HG03135 (cell line): ENCODE data around the gene PRR20G.
"Not testable (repeated sequence)": the region's sequence is repeated elsewhere in the genome, so short reads cannot be mapped to it uniquely, and the experiment has no call there.

ENCODE experiments used
- ATAC-seq: cut with Tn5 transposase; IDR thresholded peaks from one replicate; pipeline ENCODE4 v1.9.1; 2021; ENCODE audit warnings: mild to moderate bottlenecking, moderate library complexity; ENCODE audit not compliant: unreplicated experiment

Gene PRR20G

GRCh38 chr3:127304121-127304744, 16.4 kb upstream of the PRR20G start:
- ATAC-seq, result no peak

- no peak for ATAC-seq
Observed at GRCh38 chr3:127299276-127299675, 11.4 kb upstream of the PRR20G start.

- ATAC-seq, result no peak
Observed at GRCh38 chr3:127296959-127297358, 9.1 kb upstream of the PRR20G start.

- ATAC-seq, result no peak
Observed at GRCh38 chr3:127296166-127296565, 8.3 kb upstream of the PRR20G start.

- not testable (repeated sequence) for ATAC-seq
Observed at GRCh38 chr3:127293650-127294049, 5.8 kb upstream of the PRR20G start.

- ATAC-seq, result no peak
Observed at GRCh38 chr3:127291611-127292010, 3.8 kb upstream of the PRR20G start.

- ATAC-seq, result no peak
Observed at GRCh38 chr3:127291114-127291513, 3.3 kb upstream of the PRR20G start.

GRCh38 chr3:127289706-127290575, 2.1 kb upstream of the PRR20G start:
- ATAC-seq, result no peak

- ATAC-seq, result no peak
Observed at GRCh38 chr3:127288921-127289705, 1.3 kb upstream of the PRR20G start.

GRCh38 chr3:127288343-127288742, 497 bp upstream of the PRR20G start:
- no peak for ATAC-seq

- no peak for ATAC-seq
Observed at GRCh38 chr3:127286571-127287140, 1.2 kb downstream of the PRR20G start.

- ATAC-seq, result no peak
Observed at GRCh38 chr3:127284258-127284657, 3.6 kb downstream of the PRR20G start.

GRCh38 chr3:127277561-127277960, 10.3 kb downstream of the PRR20G start:
- no peak for ATAC-seq

GRCh38 chr3:127276995-127277394, 10.9 kb downstream of the PRR20G start:
- ATAC-seq, result no peak

GRCh38 chr3:127276396-127276795, 11.4 kb downstream of the PRR20G start:
- no peak for ATAC-seq

GRCh38 chr3:127275287-127275781, 12.5 kb downstream of the PRR20G start:
- ATAC-seq, result no peak

- no peak for ATAC-seq
Observed at GRCh38 chr3:127274200-127274760, 13.6 kb downstream of the PRR20G start.

GRCh38 chr3:127273206-127273605, 14.6 kb downstream of the PRR20G start:
- ATAC-seq, result no peak

- ATAC-seq, result no peak
Observed at GRCh38 chr3:127266186-127266585, 21.7 kb downstream of the PRR20G start.

- ATAC-seq, result no peak
Observed at GRCh38 chr3:127265581-127265981, 22.3 kb downstream of the PRR20G start.
